Loucy (cell line): Measurements from ENCODE around the gene PCDHGB5.

ENCODE experiments used
- CTCF ChIP-seq: fragments of 200-600 bp; sonication (generic); conservative IDR thresholded peaks from 2 replicates; pipeline ENCODE4 v1.5.1; 2014; ENCODE audit warnings: mild to moderate bottlenecking, antibody characterized with exemption, low read length
- EZH2phosphoT487 ChIP-seq: fragments of 200-600 bp; IDR thresholded peaks from 2 replicates; pipeline ENCODE4 v1.6.1; 2018; ENCODE audit warnings: antibody characterized with exemption, mild to moderate bottlenecking, moderate library complexity, borderline replicate concordance

DNA sequence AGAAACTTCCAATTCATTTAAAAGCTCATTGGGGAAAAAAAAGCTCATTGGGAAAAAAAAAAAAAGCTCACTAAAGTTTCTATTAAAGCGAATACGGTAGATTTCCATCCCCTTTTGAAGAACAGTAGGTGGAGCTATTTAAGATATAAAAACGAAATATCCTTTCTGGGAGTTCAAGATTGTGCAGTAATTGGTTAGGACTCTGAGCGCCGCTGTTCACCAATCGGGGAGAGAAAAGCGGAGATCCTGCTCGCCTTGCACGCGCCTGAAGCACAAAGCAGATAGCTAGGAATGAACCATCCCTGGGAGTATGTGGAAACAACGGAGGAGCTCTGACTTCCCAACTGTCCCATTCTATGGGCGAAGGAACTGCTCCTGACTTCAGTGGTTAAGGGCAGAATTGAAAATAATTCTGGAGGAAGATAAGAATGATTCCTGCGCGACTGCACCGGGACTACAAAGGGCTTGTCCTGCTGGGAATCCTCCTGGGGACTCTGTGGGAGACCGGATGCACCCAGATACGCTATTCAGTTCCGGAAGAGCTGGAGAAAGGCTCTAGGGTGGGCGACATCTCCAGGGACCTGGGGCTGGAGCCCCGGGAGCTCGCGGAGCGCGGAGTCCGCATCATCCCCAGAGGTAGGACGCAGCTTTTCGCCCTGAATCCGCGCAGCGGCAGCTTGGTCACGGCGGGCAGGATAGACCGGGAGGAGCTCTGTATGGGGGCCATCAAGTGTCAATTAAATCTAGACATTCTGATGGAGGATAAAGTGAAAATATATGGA is 32.8 kb downstream of the PCDHGB5 start, which contains the start of gene PCDHGA12:
- TF ChIP-seq CTCF (no peak; the same call in 1 of the 2 replicates), EZH2phosphoT487 (no peak)
